Activated CD4-positive, alpha-beta T cell treated with anti-CD3 and anti-CD28 coated beads, Interleukin-2, amount 50 U/mL, for 4 hours (primary cell): Measurements from ENCODE around the gene KIAA2012.
A peak's percentile ranks its signal among the peaks of the same experiment; 100 is the strongest.
"Not testable (repeated sequence)": the region's sequence is repeated elsewhere in the genome, so short reads cannot be mapped to it uniquely, and the experiment has no call there.

Source experiments
- DNase-seq, 2 experiments: peaks; one replicate each; pipeline ENCODE4 v3.0.0-alpha.2; 2020

Gene KIAA2012

GRCh38 chr2:202204855-202205254 lies 131.8 kb downstream of the KIAA2012 start:
- no peak for DNase-seq

GRCh38 chr2:202208526-202208925 lies 135.5 kb downstream of the KIAA2012 start:
- no peak for DNase-seq

- DNase-seq: no peak
Measured at GRCh38 chr2:202215179-202215578, 142.1 kb downstream of the KIAA2012 start.

DNA sequence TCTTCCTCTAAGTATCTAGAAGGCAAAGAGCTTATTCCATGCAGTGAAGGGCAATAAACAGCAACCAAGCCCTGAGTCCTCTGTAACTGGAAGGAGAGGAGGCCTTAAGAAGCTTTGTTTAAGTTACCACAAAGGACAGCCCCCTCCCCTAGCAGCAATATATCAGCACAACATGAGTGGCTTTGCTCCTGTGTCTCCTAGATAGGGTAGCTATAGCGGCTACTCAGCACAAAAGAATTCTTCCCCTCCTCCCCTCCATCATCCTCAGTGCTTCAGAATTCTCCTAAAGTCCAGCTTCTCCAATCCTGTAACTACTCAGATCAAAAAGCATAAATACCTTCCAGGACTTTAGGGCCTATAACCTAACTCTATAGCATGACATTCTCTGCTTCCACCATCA lies 148.8 kb downstream of the KIAA2012 start:
- DNase-seq: no peak

- DNase-seq: no peak
Measured at GRCh38 chr2:202237787-202238233, 164.8 kb downstream of the KIAA2012 start.

DNA sequence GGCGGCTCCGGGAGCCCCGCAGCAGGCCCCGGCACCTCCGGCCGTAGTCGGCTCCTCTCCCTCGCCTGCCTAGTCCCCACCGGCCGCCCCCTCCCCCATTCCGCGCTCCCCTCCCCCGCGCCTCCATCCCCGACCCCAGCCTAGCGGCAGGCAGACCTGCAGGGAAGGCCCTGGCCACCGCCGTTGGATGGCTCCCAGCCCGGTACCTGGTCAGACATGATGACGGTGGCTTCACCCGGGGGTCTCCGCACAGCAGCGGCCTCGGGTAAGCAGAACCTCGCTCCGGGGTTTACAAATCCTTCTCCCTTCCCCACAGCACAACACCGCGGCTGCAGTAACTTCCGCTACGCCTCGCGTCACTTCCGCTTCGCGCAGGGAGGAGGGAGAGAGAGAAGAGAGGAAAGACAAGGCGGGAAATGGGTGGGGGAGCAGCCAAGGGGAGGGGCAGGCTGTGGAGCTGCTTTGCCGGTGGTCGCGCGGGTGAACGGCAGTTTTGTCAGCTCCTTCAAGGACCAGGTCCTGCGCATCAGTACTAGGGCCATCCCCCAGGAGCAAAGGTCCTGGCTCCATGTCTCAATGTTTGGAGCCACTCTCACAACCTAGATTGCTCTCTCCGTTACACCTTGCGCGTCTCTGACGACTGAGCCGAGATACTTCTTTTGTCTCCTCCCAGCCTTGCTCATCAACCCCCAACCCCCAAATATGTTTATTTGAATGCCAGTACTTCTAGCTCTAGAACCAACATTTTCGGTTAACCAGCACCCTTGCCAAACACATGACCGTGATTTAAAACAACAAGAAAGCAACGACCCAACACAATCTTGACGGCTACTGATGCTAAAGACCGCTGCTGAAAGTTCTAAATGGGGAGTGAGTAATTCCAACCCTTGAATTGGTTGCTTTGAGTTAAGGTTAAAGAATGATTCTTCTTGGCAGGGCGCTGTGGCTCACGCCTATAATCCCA lies 165.5 kb downstream of the KIAA2012 start, which contains the start of gene SUMO1:
Gene SUMO1, minus strand, starts transcription at position 364 of the 964 bp plus-strand sequence. Its CDS starts 146 bp downstream, at position 218.
- peak; percentile 87 to 89 for DNase-seq

DNA sequence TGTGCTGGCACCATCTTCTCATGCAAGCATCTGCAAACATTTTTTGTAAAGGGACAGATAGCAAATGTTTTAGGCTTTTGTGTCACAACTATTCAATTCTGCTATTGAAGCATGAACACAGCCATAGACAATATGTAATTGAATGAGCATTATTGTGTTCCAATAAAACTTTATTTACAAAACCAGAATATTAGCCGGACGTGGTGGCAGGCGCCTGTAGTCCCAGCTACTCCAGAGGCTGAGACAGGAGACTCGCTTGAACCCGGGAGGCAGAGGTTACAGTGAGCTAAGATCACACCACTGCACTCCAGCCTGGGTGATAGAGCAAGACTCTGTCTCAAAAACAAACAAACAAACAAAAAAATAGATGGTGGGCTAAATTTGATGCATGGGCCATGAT lies 174.7 kb downstream of the KIAA2012 start:
- not testable (repeated sequence) for DNase-seq

- DNase-seq: no peak
Measured at GRCh38 chr2:202249521-202250253, 176.6 kb downstream of the KIAA2012 start.

- DNase-seq: no peak
Measured at GRCh38 chr2:202251494-202251893, 178.4 kb downstream of the KIAA2012 start.
